HG02973 (cell line): ENCODE data around the gene NCBP3.
A peak's percentile ranks its signal among the peaks of the same experiment; 100 is the strongest.
"Not testable (repeated sequence)": the region's sequence is repeated elsewhere in the genome, so short reads cannot be mapped to it uniquely, and the experiment has no call there.

Experiments used
- ATAC-seq: cut with Tn5 transposase; IDR thresholded peaks from one replicate; pipeline ENCODE4 v1.9.1; 2021; ENCODE audit warnings: moderate library complexity; ENCODE audit not compliant: unreplicated experiment

NCBP3 gene

GRCh38 chr17:3794557-3795389, 51.3 kb downstream of the NCBP3 start:
- ATAC-seq: no peak

DNA sequence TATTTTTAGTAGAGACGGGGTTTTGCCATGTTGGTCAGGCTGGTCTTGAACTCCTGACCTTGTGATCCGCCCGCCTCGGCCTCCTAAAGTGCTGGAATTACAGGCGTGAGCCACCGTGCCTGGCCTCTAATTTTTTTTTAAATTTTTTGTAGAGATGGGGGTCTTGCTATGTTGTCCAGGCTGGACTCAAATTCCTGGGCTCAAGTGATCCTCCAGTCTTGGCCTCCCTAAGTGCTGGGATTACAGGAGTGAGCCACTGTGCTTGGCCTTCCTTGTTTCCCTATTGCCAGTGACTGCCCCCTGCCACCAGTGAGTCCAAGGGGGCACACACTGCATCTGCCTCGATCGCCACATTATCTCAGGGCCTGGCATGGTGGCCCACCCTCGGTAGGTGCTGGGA, 51.9 kb downstream of the NCBP3 start:
- not testable (repeated sequence) for ATAC-seq

DNA sequence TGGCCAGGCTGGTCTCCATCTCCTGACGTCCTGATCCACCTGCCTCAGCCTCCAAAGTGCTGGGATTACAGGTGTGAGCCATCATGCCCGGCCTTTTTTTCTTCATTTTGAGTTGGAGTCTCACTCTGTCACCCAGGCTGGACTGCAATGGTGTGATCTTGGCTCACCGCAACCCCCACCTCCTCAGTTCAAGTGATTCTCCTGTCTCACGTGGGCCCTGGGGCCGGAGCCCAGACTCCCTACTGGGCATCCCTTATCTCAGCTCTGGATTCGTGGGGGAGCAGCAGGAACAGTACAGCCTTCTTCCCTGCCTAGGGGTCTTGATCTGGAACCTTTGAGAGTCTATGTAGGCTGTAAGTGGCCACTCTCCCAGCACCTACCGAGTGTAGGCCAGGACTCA, 52.8 kb downstream of the NCBP3 start:
- ATAC-seq: not testable (repeated sequence)

GRCh38 chr17:3792481-3792880, 53.6 kb downstream of the NCBP3 start:
- ATAC-seq: no peak

GRCh38 chr17:3788200-3788599, 57.8 kb downstream of the NCBP3 start:
- no peak for ATAC-seq

DNA sequence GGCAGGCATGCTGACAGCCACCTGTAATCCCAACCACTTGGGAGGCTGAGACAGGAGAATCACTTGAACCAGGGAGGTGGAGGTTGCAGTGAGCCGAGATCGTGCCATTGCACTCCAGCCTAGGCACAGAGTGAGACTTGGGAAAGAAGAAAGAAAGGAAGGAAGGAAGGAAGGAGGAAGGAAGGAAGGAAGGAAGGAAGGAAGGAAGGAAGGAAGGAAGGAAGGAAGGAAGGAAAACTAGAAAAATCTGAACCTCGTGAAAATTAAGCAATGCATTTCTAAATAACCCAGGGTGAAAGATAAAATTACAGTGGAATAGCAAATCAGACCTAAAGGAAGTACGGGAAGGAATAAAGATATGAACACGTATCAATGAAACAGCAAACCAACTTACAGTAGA, 60.7 kb downstream of the NCBP3 start:
- ATAC-seq: not testable (repeated sequence)

DNA sequence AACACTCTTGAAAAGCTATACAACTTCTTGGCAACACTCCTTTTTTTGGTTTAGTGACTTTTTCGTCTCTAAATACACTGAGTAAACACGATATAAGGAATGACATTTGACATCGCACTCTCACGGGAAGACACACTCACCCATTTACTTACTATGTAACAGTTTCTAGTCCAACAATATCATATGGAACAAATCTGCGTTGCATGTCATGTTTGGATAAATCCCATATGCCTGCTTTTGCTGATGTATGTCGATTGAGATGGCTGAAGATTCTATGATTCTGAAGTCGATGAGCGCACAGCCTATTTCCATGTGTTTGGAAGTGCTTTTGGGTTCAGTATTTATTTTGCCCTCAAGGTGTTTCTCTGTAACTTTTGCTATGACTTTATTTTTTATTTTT, 63.3 kb downstream of the NCBP3 start:
- no peak for ATAC-seq

- ATAC-seq: no peak
These were observed 65.1 kb downstream of the NCBP3 start for GRCh38 chr17:3780986-3781385.

- ATAC-seq: no peak
These were observed 68.5 kb downstream of the NCBP3 start for GRCh38 chr17:3777366-3778120.

GRCh38 chr17:3773966-3774365, 72.1 kb downstream of the NCBP3 start:
- no peak for ATAC-seq

DNA sequence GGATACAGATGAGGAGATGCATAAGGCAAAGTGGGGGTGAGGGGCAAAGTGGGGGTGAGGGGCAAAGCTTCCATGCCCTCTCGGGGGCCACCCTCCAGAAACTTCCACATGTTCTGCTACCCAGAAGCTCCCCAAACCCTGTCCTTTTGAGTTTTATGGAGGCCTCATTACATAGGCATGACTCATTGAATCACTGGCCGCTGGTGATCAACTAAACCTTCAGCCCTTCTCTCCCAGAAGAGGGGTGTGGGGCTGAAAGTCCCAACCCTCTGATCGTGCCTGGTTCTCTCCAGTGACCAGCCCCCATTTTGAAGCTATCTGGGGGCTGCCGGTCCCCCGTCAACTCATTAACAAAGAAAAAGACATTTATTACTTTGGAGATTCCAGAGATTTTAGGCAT, 72.5 kb downstream of the NCBP3 start:
- ATAC-seq: no peak

GRCh38 chr17:3772764-3773163, 73.3 kb downstream of the NCBP3 start:
- no peak for ATAC-seq

DNA sequence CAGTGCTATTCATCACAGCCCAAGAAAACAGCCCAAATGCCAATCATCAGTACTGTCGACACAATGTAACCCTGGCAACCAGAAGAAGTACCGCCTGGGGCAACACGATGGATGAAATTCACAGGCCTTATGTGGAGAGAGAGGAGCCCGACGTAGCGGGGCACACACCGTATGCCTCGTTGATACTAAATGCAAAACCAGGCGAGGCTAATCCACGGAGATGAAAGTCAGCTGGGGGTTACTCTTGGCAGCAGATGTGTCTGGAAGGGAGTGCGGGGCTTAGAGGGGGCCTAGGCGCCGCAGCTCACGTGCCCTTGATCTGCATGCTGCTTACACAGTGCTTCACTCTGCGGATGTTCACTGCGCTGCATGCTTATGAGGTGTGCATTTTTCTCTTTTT, 74.9 kb downstream of the NCBP3 start:
- no peak for ATAC-seq

DNA sequence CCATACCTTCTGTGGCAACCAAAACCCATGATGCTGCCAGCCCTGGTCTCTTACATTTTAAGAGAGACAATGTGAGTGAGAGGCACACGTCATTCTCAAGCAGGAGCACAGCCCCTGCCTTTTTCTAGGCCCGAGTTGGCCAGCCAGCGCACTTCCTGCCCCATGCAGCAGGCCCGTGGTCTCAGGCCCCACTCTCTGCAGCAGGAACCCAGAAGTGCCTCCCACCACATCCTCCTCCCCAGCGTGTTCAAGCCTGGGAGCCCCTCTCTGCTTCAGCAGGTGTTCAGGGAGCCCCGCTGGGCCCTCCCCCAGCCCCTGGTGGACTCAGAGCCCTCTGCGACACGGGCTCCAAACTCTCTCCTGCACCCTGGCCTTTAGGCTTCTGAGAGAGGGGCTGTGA, 75.6 kb downstream of the NCBP3 start:
- ATAC-seq: no peak

DNA sequence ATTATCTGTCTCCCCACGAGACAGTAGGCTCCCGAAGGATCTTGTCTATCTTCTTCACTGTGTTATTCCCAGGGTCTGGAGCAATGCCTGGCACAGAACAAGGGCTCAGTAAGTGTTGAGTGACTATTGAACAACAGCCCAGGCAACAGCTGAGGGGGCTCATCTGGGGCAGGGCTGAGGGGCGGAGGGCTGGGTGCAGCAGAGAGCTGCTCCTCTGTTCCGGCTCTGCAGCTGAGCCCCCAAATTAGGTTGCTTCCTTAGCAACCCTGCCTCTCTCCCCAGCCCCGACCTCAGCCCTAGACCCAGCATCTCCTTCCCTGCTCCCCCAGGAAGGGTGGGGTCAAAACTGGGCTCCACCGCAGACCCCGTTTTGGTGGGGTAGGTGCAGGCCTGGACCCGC, 77.3 kb downstream of the NCBP3 start:
- no peak for ATAC-seq

- no peak for ATAC-seq
These were observed 77.7 kb downstream of the NCBP3 start for GRCh38 chr17:3768341-3768740.

DNA sequence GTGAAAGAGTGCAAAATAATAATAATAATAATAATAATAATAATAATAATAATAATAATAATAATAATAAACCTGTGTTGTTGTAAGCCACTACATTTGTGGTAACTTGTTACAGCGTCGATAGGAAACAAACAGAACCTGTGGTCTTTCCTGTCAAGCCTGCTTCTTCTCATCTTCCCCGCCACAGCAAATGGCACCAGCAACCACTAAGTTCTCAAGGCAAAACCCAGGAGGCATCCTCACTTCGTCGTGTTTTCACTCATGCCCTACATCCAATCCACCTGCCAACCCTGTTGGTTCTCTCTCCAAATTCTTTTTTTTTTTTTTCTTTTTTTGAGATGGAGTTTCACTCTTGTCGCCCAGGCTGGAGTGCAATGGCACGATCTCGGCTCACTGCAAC, 79.3 kb downstream of the NCBP3 start:
- ATAC-seq: no peak

DNA sequence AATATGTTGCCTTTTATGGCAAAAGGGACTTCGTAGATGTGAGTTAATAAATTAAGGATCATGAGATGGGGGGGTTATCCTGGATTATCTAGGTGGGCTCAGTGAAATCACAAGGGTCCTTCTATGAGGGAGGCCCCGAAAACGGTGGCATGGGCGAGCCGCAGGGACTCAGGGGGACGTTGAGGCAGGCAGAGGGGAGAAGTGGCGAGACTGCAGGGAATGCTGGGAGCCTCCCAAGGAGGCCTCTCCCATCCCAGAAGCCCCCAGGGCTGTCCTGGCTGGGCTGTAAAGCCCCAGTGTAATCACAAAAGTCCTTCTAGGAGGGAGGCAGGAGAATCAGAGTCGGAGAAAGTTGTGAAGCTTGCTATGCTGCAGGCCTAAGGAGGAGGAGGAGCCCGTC, 80.1 kb downstream of the NCBP3 start:
- no peak for ATAC-seq

DNA sequence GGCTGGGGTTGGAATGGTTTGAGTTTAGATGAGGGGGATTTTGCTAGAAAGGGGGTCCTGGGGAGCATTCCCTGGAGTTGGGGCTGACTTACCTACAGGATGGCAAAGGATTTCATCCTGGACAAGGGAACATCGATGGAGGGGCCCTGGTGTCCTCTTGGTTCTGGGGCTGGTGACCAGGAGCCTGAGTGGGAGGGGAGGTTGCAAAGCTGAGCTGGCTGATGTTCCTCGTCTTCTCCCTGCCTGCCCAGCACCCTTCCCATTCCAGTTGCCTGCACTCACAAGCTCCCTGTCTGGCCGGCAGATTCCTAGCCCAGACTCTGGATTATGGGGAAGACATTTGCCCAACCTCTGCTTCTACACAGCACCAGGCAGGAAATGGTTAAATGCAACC, 82.3 kb downstream of the NCBP3 start:
- ATAC-seq: no peak

- ATAC-seq: peak; percentile 56
These were observed 82.9 kb downstream of the NCBP3 start for GRCh38 chr17:3762922-3763776.

DNA sequence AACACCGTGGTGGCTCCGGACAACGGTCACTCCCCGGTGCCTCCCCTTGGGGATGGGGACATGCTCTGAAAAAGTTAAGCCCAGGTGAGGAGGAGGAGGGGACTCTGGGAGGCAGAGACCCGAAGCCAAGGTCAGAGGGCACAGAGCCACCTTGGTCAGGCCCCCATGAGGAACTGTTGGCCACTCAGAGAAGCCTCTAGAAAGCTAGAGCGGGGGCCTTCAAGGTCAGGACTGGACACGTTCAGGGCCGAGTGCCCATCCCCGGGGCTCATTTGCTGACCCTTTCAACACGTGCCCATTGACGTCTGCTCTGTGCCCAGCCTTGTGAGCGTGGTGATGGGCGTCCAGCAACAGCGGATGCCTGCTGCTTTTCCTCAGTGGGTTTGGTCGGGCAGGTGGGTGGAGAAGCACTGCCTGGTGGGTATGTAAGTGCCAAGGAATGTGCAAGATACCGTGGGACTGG, 84.1 kb downstream of the NCBP3 start:
- no peak for ATAC-seq
